ENCODE measurements around the gene SLC16A2.

The SLC16A2 gene

DNA sequence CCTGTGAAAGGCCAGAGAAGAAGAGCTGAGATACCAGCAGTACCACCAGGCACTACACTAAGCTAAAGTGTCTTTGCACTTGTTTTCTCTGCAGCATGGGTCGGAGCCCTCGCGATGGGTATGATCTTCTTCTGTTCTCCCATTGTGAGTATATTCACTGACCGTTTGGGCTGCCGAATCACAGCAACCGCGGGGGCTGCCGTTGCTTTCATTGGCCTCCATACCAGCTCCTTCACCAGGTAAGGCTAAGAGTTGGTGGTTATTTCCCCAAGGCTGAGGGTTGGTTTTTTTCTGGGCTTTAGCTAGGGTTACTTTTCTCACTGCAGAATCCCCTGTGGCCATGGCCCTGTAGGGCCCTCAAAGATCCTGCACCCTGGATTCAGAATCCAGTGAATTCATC lies 99.6 kb downstream of the SLC16A2 start:
- TF ChIP-seq NFRKB (IDR thresholded peaks at IDR 0.05) = no peak
- TF ChIP-seq ZNF384 (IDR thresholded peaks at IDR 0.05) = no peak
- DNase-seq (ENCODE audit: extremely low spot score) = no peak
- CTCF ChIA-PET = interaction anchor here (2.1 kb wide), 1 partner anchor 14 kb away, joined by 7 read pairs; no protein-coding TSS in a partner anchor
- POLR2A ChIA-PET = no interaction called here

GRCh38 chrX:74521961-74522751 lies 100.9 kb downstream of the SLC16A2 start:
- no peak for TF ChIP-seq ZNF384 (IDR thresholded peaks at IDR 0.05)
- ChIA-PET CTCF (interaction anchor here (0.7 kb wide), 1 partner anchor 12 kb away, joined by 3 read pairs; no protein-coding TSS in a partner anchor), POLR2A (interaction anchor here (1.4 kb wide), 1 partner anchor 9 kb away, joined by 3 read pairs; no protein-coding TSS in a partner anchor)
- DNase-seq (ENCODE audit: extremely low spot score) = no peak

GRCh38 chrX:74523224-74523623 lies 101.9 kb downstream of the SLC16A2 start:
- CTCF ChIA-PET = no interaction called here
- POLR2A ChIA-PET = interaction anchor here (1.4 kb wide), 1 partner anchor 8 kb away, joined by 3 read pairs; no protein-coding TSS in a partner anchor
- DNase-seq (ENCODE audit: extremely low spot score) = no peak
- TF ChIP-seq ARNT (IDR thresholded peaks at IDR 0.05) (no peak), TARDBP (IDR thresholded peaks at IDR 0.05) (no peak), ELF4 (IDR thresholded peaks at IDR 0.05) (no peak), ZNF384 (IDR thresholded peaks at IDR 0.05) (no peak), CTBP1 (IDR thresholded peaks at IDR 0.05; ENCODE audit: borderline replicate concordance) (no peak), FOXA1 (IDR thresholded peaks at IDR 0.05) (no peak), FOXK2 (IDR thresholded peaks at IDR 0.05) (no peak), SUZ12 (IDR thresholded peaks at IDR 0.05) (no peak), BHLHE40 (IDR thresholded peaks at IDR 0.05; ENCODE audit: borderline replicate concordance) (no peak), FOXM1 (IDR thresholded peaks at IDR 0.05; ENCODE audit: borderline replicate concordance) (no peak), L3MBTL2 (conservative IDR thresholded peaks at IDR 0.05) (no peak), SP1 (IDR thresholded peaks at IDR 0.05) (no peak), LEF1 (IDR thresholded peaks at IDR 0.05; ENCODE audit: borderline replicate concordance) (no peak), PKNOX1 (IDR thresholded peaks at IDR 0.05) (no peak), HDGF (IDR thresholded peaks at IDR 0.05; ENCODE audit: borderline replicate concordance) (no peak), NFRKB (IDR thresholded peaks at IDR 0.05) (no peak)

- CTCF ChIA-PET = no interaction called here
- POLR2A ChIA-PET = no interaction called here
- no peak for DNase-seq (ENCODE audit: extremely low spot score)
- no peak for TF ChIP-seq CTBP1 (IDR thresholded peaks at IDR 0.05; ENCODE audit: borderline replicate concordance)
- TF ChIP-seq PKNOX1 (IDR thresholded peaks at IDR 0.05) = no peak
- TF ChIP-seq FOXM1 (IDR thresholded peaks at IDR 0.05; ENCODE audit: borderline replicate concordance) = no peak
- no peak for TF ChIP-seq NFRKB (IDR thresholded peaks at IDR 0.05)
- no peak for TF ChIP-seq TARDBP (IDR thresholded peaks at IDR 0.05)
- no peak for TF ChIP-seq ZNF384 (IDR thresholded peaks at IDR 0.05)
- no peak for TF ChIP-seq FOXK2 (IDR thresholded peaks at IDR 0.05)
- no peak for TF ChIP-seq SP1 (IDR thresholded peaks at IDR 0.05)
- TF ChIP-seq FOXA1 (IDR thresholded peaks at IDR 0.05) = no peak
- no peak for TF ChIP-seq ELF4 (IDR thresholded peaks at IDR 0.05)
- no peak for TF ChIP-seq L3MBTL2 (conservative IDR thresholded peaks at IDR 0.05)
- TF ChIP-seq LEF1 (IDR thresholded peaks at IDR 0.05; ENCODE audit: borderline replicate concordance) = no peak
- TF ChIP-seq ARNT (IDR thresholded peaks at IDR 0.05) = no peak
- no peak for TF ChIP-seq SUZ12 (IDR thresholded peaks at IDR 0.05)
- TF ChIP-seq HDGF (IDR thresholded peaks at IDR 0.05; ENCODE audit: borderline replicate concordance) = no peak
- TF ChIP-seq BHLHE40 (IDR thresholded peaks at IDR 0.05; ENCODE audit: borderline replicate concordance) = no peak
These were observed 102.8 kb downstream of the SLC16A2 start for GRCh38 chrX:74523870-74524735.

DNA sequence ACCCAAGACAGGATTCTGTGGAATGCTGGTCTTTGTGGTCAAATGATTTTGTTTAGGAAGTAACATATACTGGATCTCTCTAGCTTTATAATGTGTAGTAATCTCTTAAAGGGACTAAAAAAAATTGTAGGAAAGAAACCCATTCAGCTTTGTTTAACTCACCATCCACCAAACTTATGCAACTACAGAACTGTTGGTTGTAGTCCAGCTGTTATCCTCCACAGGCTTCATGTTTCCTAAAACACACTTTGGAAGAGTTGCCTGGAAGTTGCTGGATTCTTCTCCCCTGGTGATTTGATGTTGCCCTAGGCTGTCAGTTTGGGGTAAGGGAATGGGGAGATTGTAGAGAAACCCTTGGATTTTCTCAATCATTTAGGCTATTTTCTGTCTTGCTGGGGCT lies 103.8 kb downstream of the SLC16A2 start:
- DNase-seq (ENCODE audit: extremely low spot score) = no peak
- POLR2A ChIA-PET = no interaction called here
- TF ChIP-seq NFRKB (IDR thresholded peaks at IDR 0.05) (no peak), HDGF (IDR thresholded peaks at IDR 0.05; ENCODE audit: borderline replicate concordance) (no peak), ARNT (IDR thresholded peaks at IDR 0.05) (no peak), TARDBP (IDR thresholded peaks at IDR 0.05) (no peak), LEF1 (IDR thresholded peaks at IDR 0.05; ENCODE audit: borderline replicate concordance) (no peak), SUZ12 (IDR thresholded peaks at IDR 0.05) (no peak), BHLHE40 (IDR thresholded peaks at IDR 0.05; ENCODE audit: borderline replicate concordance) (no peak), FOXA1 (IDR thresholded peaks at IDR 0.05) (no peak), FOXM1 (IDR thresholded peaks at IDR 0.05; ENCODE audit: borderline replicate concordance) (no peak), ZNF384 (IDR thresholded peaks at IDR 0.05) (no peak), ELF4 (IDR thresholded peaks at IDR 0.05) (no peak), FOXK2 (IDR thresholded peaks at IDR 0.05) (no peak), CTBP1 (IDR thresholded peaks at IDR 0.05; ENCODE audit: borderline replicate concordance) (no peak), PKNOX1 (IDR thresholded peaks at IDR 0.05) (no peak), SP1 (IDR thresholded peaks at IDR 0.05) (no peak), L3MBTL2 (conservative IDR thresholded peaks at IDR 0.05) (no peak)
- CTCF ChIA-PET = interaction anchor here (1.0 kb wide), 1 partner anchor 10 kb away, joined by 5 read pairs; no protein-coding TSS in a partner anchor

Measured in HEK293T (cell line).